Spleen (tissue), 11 donors: ENCODE data around the gene UBA52. TPM values are rescaled to one million over a fixed set of nuclear protein-coding genes. Genes with fewer than 3 reads are reported as not detected.
"Not testable (repeated sequence)": the region's sequence is repeated elsewhere in the genome, so short reads cannot be mapped to it uniquely, and the experiment has no call there.

Experiments used
- DNase-seq: peaks from one replicate; pipeline ENCODE4 v3.0.0-alpha.2; 2020
- H3K27ac ChIP-seq, 8 donors: fragments of 200-600 bp; sonication (generic) in 7 of 8; 1 replicate in 4 of 8; 2 replicates in 4 of 8; pipeline versions ENCODE4 v1.5.0 to v1.8.0; 2016 to 2021; ENCODE audit warnings: inconsistent platforms in 4 of 8, mild to moderate bottlenecking in 4 of 8, moderate library complexity in 1 of 8
- H3K27me3 ChIP-seq, 7 donors: fragments of 200-600 bp; sonication (generic) in 6 of 7; replicated peaks in 1 of 7; 1 replicate in 4 of 7; 2 replicates in 3 of 7; pipeline versions ENCODE4 v1.5.0 to v1.8.0; 2016 to 2021; ENCODE audit warnings: inconsistent platforms in 3 of 7, mild to moderate bottlenecking in 1 of 7
- H3K36me3 ChIP-seq, 6 donors: fragments of 200-600 bp; sonication (generic) in 5 of 6; 1 replicate in 4 of 6; 2 replicates in 2 of 6; pipeline versions ENCODE4 v1.5.0 to v1.8.0; 2016 to 2021; ENCODE audit warnings: inconsistent platforms in 2 of 6
- H3K4me1 ChIP-seq, 6 donors: fragments of 200-600 bp; sonication (generic) in 5 of 6; 1 replicate in 3 of 6; 2 replicates in 3 of 6; pipeline versions ENCODE4 v1.5.0 to v1.8.0; 2016 to 2021; ENCODE audit warnings: inconsistent platforms in 3 of 6
- H3K4me3 ChIP-seq, 8 donors: fragments of 200-600 bp; sonication (generic) in 7 of 8; 1 replicate in 4 of 8; 2 replicates in 4 of 8; pipeline versions ENCODE4 v1.5.0 to v1.8.0; 2016 to 2021; ENCODE audit warnings: inconsistent platforms in 4 of 8, mild to moderate bottlenecking in 4 of 8, moderate library complexity in 2 of 8
- H3K9me3 ChIP-seq, 8 donors: fragments of 200-600 bp; sonication (generic) in 7 of 8; 1 replicate in 4 of 8; 2 replicates in 4 of 8; pipeline versions ENCODE4 v1.5.0 to v1.8.0; 2016 to 2021; ENCODE audit warnings: inconsistent platforms in 4 of 8
- CTCF ChIP-seq, 11 experiments: fragments of 200-600 bp in 7 of 11; fragments of 450-650 bp in 4 of 11; sonication (generic) in 4 of 11; IDR thresholded peaks in 8 of 11; conservative IDR thresholded peaks in 3 of 11; 1 replicate in 7 of 11; 2 replicates in 4 of 11; pipeline versions ENCODE4 v1.4.0 to v1.8.0; 2016 to 2021; ENCODE audit warnings: antibody characterized with exemption in 11 of 11, inconsistent platforms in 4 of 11, mild to moderate bottlenecking in 1 of 11
- POLR2A ChIP-seq, 3 donors: fragments of 450-650 bp; IDR thresholded peaks; one replicate each; pipeline ENCODE4 v1.5.1; 2017; ENCODE audit warnings: antibody characterized with exemption in 3 of 3, mild to moderate bottlenecking in 1 of 3
- POLR2AphosphoS5 ChIP-seq, 3 donors: sonication (generic); formaldehyde crosslinking; IDR thresholded peaks; one replicate each; pipeline ENCODE4 v1.5.1; 2017; ENCODE audit warnings: antibody characterized with exemption in 3 of 3
- WGBS, 5 donors: extraction: QIAGEN DNeasy Blood & Tissue Kit in 3 of 5; methylation state at CpG; one replicate each; pipeline versions ENCODE4 v1.1.5 to v1.1.7; 2013 to 2018; 5-methylcytosine and 5-hydroxymethylcytosine counted together
- intact Hi-C: fragments of 100-400 bp; cut with DNase I; formaldehyde crosslinking; loops from one replicate; pipeline ENCODE4 v1.15.0; 2023; ENCODE audit warnings: low total_unique reads
- polyA plus RNA-seq, 3 donors: library from polyadenylated mRNA; stranded (reverse); fragments of 200-250 nt; gene quantifications; one replicate each; pipeline ENCODE4 v1.2.1, GENCODE V29; 2013
- total RNA-seq, 7 donors: library from RNA; depleted of rRNA in 3 of 7; stranded (reverse); fragments of >200 nt in 3 of 7; fragmentation: NEBNext Ultra II Directional in 4 of 7; extraction: Animal tissue kit (Norgen Biotek cat#: 25700) in 4 of 7; gene quantifications; one replicate each; pipeline versions ENCODE4 v1.1.0 to v1.2.1, GENCODE V29; 2016 to 2021
- donor health status: healthy with polysubstance abuse.
- donor health status: DM: no; HTN: no; CAD: no; lungs with moderate emphysema.
- donor health status: DM: no; HTN: no; CAD: no.
- donor health status: Bipolar disorder and iron deficiency.
- donor health status: healthy.
- donor health status: DM: no; HTN: no; CAD: no.
- donor health status: DM: yes; HTN: yes; CAD: no.

Gene UBA52
- total and polyA plus RNA-seq, 10 donors, result 650 to 2,132 (median 1,063) TPM

- intact Hi-C loops, result no loop called here
- WGBS, 5 donors, result 3 to 9% (median 7%) methylated on average over 8 to 21 of the region's 21 CpGs
- peaks cover 9 to 39% (median 28%) of the 10 kb centered on the region in 6 donors for H3K4me1 ChIP-seq
Observed at GRCh38 chr19:18596752-18597157, 25.1 kb downstream of the UBA52 start.

GRCh38 chr19:18597809-18598660 is 26.4 kb downstream of the UBA52 start:
- 45 to 56% (median 47%) methylated on average over 18 to 25 of the region's 25 CpGs for WGBS, 5 donors
- H3K27me3 ChIP-seq, result peaks cover 0 to 89% (median 27%) of the 10 kb centered on the region in 7 donors
- H3K9me3 ChIP-seq, result no peaks in the 10 kb centered on the region
- peaks cover 9 to 39% (median 28%) of the 10 kb centered on the region in 6 donors for H3K4me1 ChIP-seq
- TF ChIP-seq CTCF (IDR thresholded peaks at IDR 0.05 in 8 of 11, conservative IDR thresholded peaks at IDR 0.05 in 3 of 11) (no peak), POLR2AphosphoS5 (IDR thresholded peaks at IDR 0.05) (no peak), POLR2A (IDR thresholded peaks at IDR 0.05) (no peak)
- no peak for DNase-seq
- H3K27ac ChIP-seq, result no peak overlapping the region
- no peak overlapping the region for H3K4me3 ChIP-seq
- intact Hi-C loops, result no loop called here
- H3K36me3 ChIP-seq, result no peaks in the 10 kb centered on the region

More at GRCh38 chr19:18596752-18597157, 25.1 kb downstream of the UBA52 start:
- Histone ChIP-seq H3K36me3 (peaks cover 0 to 7% (median 1%) of the 10 kb centered on the region in 6 donors), H3K27ac (no peak overlapping the region), H3K27me3 (peaks cover 0 to 76% (median 20%) of the 10 kb centered on the region in 7 donors), H3K4me3 (peak overlapping the region in 1 of 8 donors; percentile 11), H3K9me3 (no peaks in the 10 kb centered on the region)
- peak; percentile 80 for DNase-seq
- TF ChIP-seq POLR2AphosphoS5 (IDR thresholded peaks at IDR 0.05), result peak in 2 of 3 donors; percentile 26 to 47
- no peak for TF ChIP-seq CTCF (IDR thresholded peaks at IDR 0.05 in 8 of 11, conservative IDR thresholded peaks at IDR 0.05 in 3 of 11)

- Histone ChIP-seq H3K4me3 (no peak overlapping the region), H3K27ac (no peak overlapping the region), H3K36me3 (no peaks in the 10 kb centered on the region), H3K4me1 (peaks cover 7 to 39% (median 24%) of the 10 kb centered on the region in 6 donors), H3K9me3 (no peaks in the 10 kb centered on the region), H3K27me3 (peaks cover 8 to 97% (median 41%) of the 10 kb centered on the region in 7 donors)
- no peak for TF ChIP-seq CTCF (IDR thresholded peaks at IDR 0.05 in 8 of 11, conservative IDR thresholded peaks at IDR 0.05 in 3 of 11)
- TF ChIP-seq POLR2AphosphoS5 (IDR thresholded peaks at IDR 0.05), result no peak
- no peak for TF ChIP-seq POLR2A (IDR thresholded peaks at IDR 0.05)
- DNase-seq, result no peak
- 70 to 91% (median 88%) methylated on average over 10 to 20 of the region's 20 CpGs for WGBS, 5 donors
- intact Hi-C loops, result no loop called here
Observed at GRCh38 chr19:18599485-18599884, 27.8 kb downstream of the UBA52 start.

- not testable (repeated sequence) for DNase-seq
Observed at GRCh38 chr19:18600692-18601397, 29.2 kb downstream of the UBA52 start.

More at GRCh38 chr19:18600692-18601397, 29.2 kb downstream of the UBA52 start:
- intact Hi-C loops, H3K27ac ChIP-seq, H3K4me3 ChIP-seq, H3K36me3 ChIP-seq, H3K9me3 ChIP-seq: not testable (repeated sequence)
- WGBS, 5 donors, result 85 to 93% (median 89%) methylated on average over 15 of the region's 15 CpGs
- peaks cover 10 to 97% (median 55%) of the 10 kb centered on the region in 7 donors for H3K27me3 ChIP-seq
- peaks cover 0 to 40% (median 18%) of the 10 kb centered on the region in 6 donors for H3K4me1 ChIP-seq
